SK-MEL-5 (cell line): ENCODE data around the gene MRPS35. TPM values are rescaled to one million over a fixed set of nuclear protein-coding genes. Genes with fewer than 3 reads are reported as not detected.
"Not testable (repeated sequence)": the region's sequence is repeated elsewhere in the genome, so short reads cannot be mapped to it uniquely, and the experiment has no call there.

Experiments
- DNase-seq: peaks from one replicate; pipeline ENCODE4 v3.0.0-alpha.2; 2016; ENCODE audit warnings: low read depth, low spot score
- in situ Hi-C: cut with HindIII; loops from 2 replicates; pipeline ENCODE4 v1.10.0; 2016; ENCODE audit warnings: low sequenced_read_pairs, high pct_unique_total_duplicates, low pct_unique_long_range_greater_than_20kb
- total RNA-seq: library from RNA; depleted of rRNA; stranded (reverse); fragments of >200 nt; shearing (Covaris generic); gene quantifications from 2 replicates; pipeline ENCODE4 v1.2.3, GENCODE V29; 2014

MRPS35 gene
- total RNA-seq, 1 experiment from 2014 or later: 106 TPM

DNA sequence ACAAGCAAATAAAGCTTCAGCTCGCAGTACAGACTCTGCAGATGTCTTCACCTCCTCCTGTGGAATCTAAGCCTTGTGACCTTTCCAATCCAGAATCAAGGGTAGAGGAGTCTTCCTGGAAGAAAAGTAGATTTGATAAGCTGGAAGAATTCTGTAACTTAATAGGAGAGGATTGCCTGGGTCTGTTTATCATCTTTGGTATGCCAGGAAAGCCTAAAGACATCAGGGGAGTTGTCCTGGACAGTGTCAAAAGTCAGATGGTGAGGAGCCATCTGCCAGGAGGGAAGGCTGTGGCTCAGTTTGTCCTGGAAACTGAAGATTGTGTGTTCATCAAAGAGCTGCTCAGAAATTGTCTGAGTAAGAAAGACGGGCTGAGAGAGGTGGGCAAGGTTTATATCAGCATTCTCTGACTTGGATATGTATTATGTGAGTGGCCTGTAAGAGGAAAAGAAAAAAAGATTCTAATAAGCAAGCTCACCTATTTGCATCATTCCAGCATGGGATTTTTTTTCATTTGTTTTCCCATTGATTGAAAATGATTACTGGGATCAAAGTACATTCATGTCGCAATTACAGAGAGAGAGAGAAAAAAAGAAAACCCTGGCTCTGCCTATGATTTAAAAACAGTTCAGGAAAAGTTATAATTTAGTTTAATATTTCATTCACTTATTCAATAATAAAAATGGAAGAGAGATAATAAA is 13.6 kb upstream of the MRPS35 start:
- in situ Hi-C loops: no loop called here
- no peak for DNase-seq

DNA sequence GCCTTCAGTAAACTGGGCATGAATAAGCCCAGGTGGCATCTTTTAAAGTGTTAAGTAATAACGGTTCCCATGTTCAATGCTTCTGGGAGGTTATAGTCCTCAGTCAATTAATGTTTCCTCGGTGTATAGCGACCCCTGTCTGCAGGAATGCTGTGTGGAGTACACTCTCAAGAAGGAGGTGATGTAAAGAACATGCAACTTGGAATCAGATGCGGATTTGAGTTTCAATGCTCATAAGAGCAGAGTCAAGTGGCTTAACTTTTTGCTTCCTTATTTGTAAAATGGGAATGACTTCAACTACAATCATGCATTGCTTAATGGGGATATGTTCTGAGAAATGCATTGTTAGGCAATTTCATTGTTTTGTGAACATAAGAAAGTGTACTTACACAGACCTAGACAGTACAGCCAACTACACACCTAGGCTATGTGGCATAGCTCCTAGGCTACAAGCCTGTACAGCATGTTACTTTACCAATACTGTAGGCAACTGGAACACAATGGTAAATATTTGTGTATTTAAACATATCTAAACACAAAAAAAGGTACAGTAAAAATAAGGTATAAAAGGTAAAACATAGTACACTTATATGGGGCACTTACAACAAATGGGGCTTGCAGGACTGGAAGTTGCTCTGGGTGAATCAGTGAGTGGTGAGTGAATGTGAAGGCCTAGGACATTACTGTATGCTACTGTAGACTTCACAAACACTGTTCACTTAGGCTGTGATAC is 6.7 kb upstream of the MRPS35 start:
- DNase-seq: peak; percentile 91
- in situ Hi-C loops: no loop called here

DNA sequence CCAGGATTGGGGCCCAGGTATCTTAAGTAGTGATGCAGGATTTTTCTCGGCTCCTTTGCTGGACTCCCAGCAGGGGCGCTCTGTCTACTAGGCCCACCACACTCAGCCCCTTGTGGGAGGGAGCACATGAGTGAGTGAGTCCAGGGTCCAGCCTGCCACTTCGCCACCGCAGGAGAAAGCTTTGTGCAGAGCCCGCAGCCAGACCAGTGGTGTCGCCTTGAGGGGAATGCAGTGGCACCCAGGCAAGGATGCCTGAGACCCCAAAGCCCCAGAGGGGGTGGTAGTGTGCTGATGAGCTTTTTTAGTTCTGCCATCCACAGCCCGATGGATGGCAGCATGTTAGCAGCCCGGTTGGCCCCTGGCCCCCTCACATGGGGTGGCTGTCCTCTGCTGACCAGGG is 5.4 kb upstream of the MRPS35 start:
- in situ Hi-C loops: no loop called here

DNA sequence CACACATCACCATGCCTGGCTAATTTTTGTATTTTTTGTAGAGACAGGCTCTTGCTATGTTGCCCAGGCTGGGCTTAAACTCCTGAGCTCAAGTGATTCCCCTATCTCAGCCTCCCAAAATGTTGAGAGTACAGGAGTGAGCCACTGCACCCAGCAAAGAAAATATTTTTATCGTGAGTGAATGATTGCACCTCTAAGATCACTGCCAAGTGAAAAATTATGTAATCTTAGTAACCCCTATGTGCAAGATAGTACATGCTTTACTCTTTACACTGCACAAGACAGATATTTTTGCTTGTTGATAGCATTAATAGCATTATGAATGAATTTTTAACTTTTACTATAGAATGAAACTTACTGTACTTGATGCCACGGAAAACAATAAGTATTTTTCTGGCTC is 3.4 kb upstream of the MRPS35 start:
- DNase-seq: no peak
- in situ Hi-C loops: no loop called here

More for the DNA sequence above, 5.4 kb upstream of the MRPS35 start:
- peak; percentile 4 for DNase-seq

DNA sequence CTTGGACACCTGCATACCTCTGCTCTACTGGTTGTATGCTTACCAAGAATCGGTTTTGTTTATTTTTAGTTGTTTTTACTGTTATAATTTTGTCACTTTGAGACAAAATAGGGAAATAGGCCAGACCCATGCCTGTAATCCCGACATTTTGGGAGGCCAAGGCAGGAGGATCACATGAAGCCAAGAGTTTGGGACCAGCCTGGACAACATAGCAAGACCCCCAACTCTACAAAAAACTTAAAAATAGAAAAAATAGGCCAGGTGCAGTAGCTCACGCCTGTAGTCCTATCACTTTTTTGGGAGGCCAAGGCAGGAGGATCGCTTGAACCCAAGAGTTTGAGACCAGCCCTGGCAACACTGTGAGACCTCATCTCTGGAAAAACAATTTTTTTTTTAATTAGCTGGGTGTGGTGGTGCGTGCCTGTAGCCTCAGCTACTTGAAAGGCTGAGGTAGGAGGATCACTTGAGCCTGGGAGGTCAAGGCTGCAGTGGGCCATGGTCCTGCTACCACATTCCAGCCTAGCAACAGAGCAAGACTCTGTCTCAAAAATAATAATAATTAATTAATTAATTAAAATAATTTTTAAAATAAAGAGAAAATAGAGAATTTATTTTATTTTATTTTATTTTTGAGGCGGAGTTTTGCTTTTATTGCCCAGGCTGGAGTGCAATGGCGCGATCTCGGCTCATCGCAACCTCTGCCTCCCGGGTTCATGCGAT is 1.3 kb upstream of the MRPS35 start:
- DNase-seq: no peak
- in situ Hi-C loops: no loop called here

DNA sequence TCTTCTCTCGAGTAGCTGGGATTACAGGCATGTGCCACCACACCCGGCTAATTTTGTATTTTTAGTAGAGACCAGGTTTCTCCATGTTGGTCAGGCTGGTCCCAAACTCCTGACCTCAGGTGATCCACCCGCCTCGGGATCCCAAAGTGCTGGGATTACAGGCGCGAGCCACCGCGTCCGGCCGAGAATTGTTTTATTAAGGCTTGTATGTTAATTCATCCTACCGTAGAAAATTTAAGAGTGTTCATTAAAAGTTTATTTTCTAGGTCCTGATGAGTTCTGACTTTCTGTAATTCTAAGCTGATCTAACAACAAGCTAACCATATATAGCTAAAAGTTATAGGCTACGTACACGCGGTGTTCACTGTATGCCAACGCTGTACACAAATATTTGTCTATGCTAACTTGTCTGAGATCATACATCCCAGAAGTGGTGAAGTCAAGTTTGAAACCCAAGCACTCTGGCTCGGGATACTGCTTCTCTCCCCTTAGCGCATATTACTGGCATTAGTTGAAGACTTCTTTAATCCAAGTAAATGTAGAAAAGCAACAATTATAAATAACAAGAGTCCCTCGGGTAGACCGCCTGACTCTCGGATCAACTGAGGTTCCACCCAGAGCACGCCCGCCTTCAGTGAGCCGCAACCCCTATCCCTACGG is 570 bp upstream of the MRPS35 start:
- DNase-seq: peak; percentile 40
- in situ Hi-C loops: no loop called here

DNA sequence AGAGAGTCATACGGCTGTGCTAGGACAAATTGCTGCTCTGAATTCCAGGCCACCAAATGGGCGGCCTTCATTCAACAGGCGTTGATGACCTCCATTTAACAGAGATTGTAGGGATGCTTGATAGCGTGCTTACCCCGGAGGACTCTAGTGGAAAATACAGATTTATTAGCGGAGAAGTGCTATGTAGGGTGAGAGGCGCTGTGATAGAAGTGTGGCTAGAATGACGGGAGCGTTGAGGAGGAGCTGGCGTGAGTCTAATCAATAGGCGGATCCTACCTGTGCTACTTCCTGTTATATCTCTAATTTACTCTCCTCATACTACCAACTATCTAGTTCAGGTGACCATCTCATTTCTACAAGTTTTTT is 668 bp downstream of the MRPS35 start:
- peak; percentile 9 for DNase-seq
- in situ Hi-C loops: no loop called here

DNA sequence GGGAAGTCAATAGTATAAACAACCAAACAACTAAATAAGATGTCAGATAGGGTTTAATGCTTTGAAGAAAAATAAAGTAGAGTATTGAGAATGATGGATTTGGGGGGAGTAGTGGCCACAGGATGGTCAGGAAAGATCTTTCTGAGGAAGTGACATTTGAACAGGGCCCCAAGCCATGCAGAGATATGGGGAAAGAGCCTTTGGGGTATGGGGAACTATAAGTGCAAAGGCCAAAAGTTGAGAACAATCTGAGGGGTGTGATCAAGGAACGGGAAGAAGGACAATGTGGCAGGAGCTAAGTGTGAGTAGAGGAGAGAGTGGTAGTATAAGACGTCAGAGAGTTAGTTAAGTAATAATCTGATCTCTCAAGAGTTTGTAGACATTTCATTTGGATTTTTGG is 1.3 kb downstream of the MRPS35 start:
- no peak for DNase-seq
- in situ Hi-C loops: no loop called here

DNA sequence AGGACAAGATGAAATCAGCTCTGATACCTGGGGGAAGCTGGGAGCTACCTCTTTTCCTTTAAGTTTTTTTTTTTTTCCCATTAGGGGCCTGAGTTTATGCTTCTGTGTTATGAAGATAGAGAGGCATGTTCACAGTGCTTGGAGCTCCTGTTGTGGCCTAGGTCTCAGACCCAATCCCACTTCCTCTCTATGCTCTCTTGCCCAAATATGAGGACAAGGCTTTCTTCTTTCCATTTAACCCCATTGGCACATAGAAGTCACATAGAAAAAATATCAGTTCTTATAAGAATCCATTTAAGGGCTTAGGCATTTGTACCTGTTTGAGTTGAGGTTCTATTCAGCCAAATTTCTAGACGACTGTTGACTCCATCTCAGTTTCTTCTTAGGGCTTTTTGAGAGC is 12.6 kb downstream of the MRPS35 start:
- no peak for DNase-seq
- in situ Hi-C loops: no loop called here

DNA sequence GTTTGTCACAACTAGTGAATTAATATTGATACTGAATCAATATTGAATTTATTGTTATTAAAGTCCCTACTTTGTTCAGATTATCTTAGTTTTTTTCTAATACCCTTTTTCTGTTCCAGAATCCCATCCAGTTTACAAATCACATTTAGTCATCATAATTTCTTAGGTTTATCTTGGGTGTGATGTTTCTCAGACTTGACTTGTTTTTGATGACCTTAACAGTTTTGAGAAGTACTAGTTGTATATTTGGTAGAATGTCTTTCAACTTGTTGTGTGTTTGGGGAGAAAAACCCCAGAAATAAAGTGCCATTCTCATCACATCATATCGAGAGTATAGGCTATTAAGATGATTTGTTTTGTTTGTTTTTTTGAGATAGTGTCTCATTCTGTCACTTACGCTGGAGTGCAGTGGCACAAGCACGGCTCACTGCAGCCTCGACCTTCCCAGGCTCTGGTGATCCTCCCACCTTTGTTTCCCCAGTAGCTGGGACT is 19.5 kb downstream of the MRPS35 start:
- no peak for DNase-seq
- in situ Hi-C loops: no loop called here

DNA sequence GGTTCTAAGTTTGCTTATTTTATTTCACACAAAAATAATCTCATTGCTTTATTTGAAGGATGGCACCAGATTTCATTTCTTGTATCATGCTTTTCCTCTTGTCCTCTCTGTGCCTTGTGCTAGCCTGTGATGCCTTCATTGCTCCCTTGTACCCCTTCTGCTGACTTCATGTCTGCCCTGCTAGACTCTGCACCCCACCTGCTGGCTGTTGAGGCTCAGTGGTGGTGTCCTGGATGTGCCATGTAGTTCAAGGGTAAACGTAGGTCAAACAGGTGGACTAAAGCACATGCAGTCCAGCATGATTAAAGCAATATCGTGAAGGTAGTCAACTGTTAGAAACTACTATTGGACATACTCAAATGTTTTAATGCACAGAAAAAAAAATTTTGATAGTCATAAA is 21.6 kb downstream of the MRPS35 start:
- in situ Hi-C loops: no loop called here
- peak; percentile 55 for DNase-seq

DNA sequence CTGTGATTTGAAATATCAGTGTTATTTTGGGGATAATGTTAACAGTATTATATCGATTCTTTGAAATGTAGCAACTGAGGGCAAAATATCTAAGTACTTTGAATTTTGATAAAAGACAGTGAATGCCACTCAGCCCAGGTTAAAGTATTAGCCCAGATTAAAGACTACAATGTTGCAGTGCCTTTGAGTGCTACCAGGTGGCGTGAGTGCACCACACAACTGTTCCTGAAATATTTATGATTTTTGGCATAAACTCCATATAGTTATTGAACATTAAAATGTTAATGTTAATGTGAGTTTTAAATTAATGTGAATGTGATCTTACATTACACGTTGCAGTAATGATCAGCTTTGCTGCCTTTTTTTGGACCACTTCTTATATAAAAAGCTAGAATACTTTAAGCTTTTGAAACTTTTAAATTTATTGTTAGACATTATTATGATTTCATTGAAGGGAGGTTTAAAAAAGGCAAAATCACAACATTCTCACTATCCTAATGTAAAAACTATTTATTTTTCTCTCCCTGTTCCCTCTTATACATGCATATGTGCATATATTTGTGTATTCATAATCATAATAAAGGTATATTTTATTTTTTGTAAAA is 22.5 kb downstream of the MRPS35 start:
- DNase-seq: peak; percentile 55
- in situ Hi-C loops: no loop called here

DNA sequence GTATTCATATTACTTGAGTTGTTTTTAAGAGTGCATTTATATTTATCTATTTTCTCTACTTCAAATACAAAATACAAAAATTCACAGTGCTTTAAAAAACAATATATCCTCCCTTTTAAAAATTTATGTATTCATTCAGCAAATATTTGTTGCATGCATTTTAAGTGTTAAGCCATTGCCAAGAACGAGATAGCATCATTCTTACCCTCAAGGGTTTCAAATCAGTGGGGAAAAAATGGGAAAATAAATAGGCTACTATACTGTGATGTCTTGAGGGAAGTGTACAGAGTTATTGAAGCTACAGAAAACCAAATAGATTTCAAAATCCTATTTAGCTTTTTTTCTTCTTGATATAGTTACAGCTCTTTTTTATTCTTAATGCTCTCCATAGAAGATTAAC is 23.2 kb downstream of the MRPS35 start:
- in situ Hi-C loops: no loop called here
- DNase-seq: no peak

DNA sequence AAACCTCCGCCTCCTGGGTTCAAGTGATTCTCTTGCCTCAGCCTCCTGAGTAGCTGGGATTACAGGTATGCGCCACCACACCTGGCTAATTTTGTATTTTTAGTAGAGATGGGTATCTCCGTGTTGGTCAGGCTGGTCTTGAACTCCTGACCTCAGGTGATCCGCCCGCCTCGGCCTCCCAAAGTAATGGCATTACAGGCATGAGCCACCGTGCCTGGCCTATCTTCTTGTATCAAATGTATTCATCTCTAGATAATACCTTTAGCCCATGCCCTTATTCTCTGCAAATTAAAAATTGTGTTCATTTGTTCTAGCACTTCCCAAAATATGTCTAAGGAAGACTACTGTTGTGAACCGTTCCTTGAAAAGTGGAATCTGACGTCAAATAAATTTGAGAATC is 23.7 kb downstream of the MRPS35 start:
- in situ Hi-C loops, DNase-seq: not testable (repeated sequence)

DNA sequence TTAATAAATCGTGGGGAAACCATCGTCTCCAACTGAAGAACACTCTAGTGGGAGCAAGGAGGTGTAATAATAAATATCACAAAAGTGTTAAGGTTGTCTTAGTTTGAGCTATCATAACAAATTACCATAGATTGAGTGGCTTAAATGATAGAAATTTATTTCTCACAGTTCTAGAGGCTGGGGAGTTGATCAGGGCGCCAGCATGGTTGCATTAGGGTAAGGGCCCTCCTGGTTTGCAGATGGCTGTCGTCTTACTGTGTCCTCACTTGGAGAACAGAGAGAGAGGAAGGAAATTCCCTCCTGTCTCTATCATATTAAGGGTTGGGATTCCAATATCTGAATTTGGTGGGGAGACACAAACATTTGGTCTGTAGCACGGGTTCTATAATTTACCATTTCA is 33.0 kb downstream of the MRPS35 start:
- in situ Hi-C loops: no loop called here
- DNase-seq: no peak

DNA sequence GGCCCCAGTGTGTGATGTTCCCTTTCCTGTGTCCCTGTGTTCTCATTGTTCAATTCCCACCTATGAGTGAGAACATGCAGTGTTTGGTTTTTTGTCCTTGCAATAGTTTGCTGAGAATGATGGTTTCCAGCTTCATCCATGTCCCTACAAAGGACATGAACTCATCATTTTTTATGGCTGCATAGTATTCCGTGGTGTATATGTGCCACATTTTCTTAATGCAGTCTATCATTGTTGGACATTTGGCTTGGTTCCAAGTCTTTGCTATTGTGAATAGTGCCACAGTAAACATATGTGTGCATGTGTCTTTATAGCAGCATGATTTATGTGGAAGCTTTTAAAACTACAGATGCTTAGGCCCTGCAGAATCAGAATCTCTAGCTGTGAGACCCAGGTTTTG is 35.1 kb downstream of the MRPS35 start:
- in situ Hi-C loops, DNase-seq: not testable (repeated sequence)

DNA sequence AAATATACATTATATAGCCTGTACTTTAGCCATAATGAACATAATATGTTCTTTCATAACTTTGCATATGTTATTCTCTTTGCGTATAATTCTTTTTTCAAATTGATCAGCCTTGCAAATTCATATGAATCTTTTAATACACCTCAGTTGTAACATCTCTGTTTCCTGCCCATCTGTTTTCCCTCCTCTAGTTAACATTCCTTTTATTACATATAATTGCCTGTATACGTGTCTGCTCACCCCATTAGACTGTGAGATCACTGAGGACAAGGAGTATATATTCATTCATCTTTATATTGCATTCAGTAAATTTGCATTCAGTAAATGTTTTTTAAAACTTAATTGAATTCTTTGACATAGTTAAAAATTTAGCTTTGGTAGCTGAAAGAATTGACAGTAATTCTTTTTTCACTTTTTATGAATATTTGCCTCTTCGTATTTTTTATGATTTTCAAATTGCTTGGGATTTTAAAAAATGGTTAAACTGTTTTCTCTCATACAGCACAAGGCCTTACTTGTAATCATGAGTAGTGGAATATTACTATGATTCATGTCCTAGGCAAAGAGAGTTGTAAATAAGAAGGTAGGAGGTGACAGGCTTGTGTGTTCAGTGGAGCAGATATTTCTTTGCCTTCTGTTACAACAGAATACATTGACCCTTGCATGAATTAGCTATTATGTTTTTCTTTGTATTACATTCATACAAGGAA is 36.6 kb downstream of the MRPS35 start:
- in situ Hi-C loops: no loop called here
- DNase-seq: no peak
